HG03135 (cell line): ENCODE measurements around the gene NCBP3.
"Not testable (repeated sequence)": the region's sequence is repeated elsewhere in the genome, so short reads cannot be mapped to it uniquely, and the experiment has no call there.

Source experiments
- ATAC-seq: cut with Tn5 transposase; IDR thresholded peaks from one replicate; pipeline ENCODE4 v1.9.1; 2021; ENCODE audit warnings: mild to moderate bottlenecking, moderate library complexity; ENCODE audit not compliant: unreplicated experiment

Gene NCBP3

DNA sequence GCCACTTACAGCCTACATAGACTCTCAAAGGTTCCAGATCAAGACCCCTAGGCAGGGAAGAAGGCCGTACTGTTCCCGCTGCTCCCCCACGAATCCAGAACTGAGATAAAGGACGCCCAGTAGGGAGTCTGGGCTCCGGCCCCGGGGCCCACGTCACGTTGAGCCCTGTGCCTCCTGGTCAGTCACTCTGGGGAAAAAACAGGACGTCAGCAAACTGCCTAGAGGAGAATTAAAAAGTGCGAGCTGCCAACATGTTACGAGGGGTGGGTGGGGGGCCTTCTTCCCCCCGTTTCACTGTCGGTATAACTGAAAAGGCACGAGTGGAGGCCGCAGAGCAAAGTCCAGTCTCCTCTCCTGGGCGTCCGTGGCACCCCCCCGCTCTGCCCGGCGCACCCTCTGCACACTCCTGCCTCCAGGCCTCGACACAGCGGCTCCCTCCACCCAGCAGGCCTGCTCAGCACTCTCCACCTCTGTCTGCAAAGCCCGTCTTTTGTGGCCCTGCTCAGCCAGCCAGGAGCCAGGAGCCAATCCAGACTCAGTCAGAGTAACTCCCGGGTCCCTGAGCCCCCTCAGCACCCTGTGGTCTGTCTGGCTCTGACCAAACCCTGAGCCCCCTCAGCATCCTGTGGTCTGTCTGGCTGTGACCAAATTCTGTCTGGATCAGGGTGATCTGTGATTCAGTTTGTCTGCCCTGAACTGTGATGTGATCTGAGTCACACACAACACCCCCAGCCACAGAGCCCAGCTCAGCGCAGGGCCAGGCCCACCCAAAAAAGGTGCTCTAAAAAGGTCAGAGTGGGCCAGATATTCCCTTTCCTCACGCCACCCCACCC is 51.3 kb downstream of the NCBP3 start:
- no peak for ATAC-seq

DNA sequence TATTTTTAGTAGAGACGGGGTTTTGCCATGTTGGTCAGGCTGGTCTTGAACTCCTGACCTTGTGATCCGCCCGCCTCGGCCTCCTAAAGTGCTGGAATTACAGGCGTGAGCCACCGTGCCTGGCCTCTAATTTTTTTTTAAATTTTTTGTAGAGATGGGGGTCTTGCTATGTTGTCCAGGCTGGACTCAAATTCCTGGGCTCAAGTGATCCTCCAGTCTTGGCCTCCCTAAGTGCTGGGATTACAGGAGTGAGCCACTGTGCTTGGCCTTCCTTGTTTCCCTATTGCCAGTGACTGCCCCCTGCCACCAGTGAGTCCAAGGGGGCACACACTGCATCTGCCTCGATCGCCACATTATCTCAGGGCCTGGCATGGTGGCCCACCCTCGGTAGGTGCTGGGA is 51.9 kb downstream of the NCBP3 start:
- not testable (repeated sequence) for ATAC-seq

DNA sequence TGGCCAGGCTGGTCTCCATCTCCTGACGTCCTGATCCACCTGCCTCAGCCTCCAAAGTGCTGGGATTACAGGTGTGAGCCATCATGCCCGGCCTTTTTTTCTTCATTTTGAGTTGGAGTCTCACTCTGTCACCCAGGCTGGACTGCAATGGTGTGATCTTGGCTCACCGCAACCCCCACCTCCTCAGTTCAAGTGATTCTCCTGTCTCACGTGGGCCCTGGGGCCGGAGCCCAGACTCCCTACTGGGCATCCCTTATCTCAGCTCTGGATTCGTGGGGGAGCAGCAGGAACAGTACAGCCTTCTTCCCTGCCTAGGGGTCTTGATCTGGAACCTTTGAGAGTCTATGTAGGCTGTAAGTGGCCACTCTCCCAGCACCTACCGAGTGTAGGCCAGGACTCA is 52.8 kb downstream of the NCBP3 start:
- not testable (repeated sequence) for ATAC-seq

DNA sequence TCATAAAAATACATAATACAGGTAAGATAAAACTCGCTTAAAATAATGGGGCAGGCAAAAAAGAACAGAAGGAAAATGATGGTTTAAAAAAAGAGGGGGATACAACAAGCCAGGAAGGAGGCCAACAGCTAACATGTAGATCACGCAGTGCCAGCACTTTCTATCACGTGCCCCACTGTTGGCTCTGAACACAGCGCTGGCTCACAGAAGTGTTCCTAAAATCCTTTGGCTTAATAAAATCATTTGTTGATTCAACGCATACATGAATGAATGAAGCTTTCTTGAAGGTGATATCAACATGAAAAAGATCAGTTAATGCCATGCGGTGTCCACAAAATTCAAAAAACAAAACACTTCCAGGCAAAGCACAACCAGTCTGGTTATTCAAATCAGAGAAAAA is 53.6 kb downstream of the NCBP3 start:
- no peak for ATAC-seq

DNA sequence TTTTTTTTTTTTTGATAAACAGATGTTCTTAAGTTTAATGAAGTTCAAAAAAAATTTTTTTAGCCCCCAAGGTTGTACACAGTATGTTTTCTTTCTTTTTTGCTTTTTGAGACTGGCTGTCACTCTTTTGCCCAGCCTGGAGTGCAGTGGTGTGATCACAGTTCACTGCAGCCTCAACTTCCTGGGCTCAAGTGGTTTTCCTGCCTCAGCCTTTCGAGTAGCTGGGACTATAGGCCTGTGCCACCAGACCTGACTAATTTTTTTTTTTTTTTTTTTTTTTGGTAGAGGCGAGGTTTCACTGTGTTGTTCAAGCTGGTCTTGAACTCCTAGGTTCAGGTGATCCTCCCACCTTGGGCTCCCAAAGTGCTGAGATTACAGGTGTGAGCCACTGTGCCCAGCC is 57.8 kb downstream of the NCBP3 start:
- ATAC-seq: no peak

DNA sequence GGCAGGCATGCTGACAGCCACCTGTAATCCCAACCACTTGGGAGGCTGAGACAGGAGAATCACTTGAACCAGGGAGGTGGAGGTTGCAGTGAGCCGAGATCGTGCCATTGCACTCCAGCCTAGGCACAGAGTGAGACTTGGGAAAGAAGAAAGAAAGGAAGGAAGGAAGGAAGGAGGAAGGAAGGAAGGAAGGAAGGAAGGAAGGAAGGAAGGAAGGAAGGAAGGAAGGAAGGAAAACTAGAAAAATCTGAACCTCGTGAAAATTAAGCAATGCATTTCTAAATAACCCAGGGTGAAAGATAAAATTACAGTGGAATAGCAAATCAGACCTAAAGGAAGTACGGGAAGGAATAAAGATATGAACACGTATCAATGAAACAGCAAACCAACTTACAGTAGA is 60.7 kb downstream of the NCBP3 start:
- ATAC-seq: not testable (repeated sequence)

DNA sequence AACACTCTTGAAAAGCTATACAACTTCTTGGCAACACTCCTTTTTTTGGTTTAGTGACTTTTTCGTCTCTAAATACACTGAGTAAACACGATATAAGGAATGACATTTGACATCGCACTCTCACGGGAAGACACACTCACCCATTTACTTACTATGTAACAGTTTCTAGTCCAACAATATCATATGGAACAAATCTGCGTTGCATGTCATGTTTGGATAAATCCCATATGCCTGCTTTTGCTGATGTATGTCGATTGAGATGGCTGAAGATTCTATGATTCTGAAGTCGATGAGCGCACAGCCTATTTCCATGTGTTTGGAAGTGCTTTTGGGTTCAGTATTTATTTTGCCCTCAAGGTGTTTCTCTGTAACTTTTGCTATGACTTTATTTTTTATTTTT is 63.3 kb downstream of the NCBP3 start:
- no peak for ATAC-seq

DNA sequence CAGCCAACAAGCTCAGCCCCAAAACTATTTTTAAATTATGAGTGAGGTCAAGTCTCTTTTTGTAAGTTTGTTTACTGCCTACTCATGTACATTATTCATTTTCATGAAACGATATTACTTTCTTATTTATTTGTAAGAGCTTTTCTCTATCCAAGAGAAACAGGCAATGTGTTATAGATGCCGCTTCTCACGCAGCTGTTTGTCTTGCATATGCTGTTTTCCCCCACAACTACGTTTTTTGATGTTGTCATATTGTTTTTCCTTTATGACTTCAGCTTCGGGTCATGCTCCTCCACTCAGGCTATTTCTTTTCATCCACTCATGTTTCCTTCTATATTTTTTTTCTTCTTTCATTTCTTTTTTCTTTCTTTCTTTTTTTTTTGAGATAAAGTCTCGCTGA is 65.1 kb downstream of the NCBP3 start:
- ATAC-seq: no peak

DNA sequence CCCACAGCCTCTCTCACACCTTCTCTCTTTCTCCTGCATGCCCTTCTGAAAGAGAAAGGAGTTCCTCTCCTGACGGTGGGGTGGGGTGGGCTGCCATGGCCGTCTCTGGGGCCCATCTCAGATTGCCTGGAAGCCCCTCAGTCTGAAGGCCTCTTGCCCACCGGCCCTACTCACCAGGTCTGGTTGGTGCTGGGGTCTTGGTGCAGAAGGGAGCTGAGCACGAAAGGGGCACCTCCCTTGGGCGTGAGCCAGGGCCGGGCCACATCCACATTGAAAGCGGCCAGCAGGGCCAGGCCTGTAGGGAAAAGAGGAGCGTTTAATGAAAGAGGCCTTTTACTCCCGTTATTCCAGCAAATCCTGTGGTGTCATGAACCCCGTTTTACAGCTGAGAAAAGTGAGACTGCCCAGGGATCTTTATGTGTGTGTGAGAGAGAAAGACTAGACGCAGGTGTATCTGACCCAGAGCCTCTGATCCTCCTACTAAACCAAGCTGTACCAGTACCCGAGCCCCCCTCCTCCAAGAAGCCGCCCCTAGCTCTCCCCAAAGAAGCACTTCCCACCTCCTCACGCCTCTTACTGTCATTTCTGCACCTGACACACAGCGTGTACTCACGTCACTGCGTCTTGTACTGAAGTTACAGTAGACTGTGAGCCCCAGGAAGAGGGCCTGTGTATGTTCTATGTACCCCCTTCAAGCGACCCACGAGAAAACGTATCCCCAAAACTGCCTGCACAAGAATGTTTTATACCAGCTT is 68.5 kb downstream of the NCBP3 start:
- ATAC-seq: no peak

DNA sequence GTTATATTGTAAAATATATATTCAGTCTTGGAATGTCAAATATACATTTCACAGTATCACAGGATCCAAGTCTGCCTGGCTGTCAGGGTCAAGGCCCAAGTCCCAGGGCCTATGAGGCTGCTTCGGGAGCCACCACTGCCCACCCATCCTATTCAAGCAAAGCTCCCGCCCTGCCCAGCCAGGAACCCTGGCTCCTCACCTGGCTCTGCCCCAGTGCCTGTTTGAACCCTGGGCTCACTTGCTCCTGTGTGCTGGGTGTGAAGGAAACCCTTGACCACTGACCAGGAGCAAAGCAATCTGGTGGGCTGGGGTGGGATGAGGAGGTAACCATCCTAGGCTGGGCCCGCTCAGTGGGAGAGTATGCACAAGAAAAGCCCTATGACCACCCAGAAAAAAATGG is 72.1 kb downstream of the NCBP3 start:
- no peak for ATAC-seq

DNA sequence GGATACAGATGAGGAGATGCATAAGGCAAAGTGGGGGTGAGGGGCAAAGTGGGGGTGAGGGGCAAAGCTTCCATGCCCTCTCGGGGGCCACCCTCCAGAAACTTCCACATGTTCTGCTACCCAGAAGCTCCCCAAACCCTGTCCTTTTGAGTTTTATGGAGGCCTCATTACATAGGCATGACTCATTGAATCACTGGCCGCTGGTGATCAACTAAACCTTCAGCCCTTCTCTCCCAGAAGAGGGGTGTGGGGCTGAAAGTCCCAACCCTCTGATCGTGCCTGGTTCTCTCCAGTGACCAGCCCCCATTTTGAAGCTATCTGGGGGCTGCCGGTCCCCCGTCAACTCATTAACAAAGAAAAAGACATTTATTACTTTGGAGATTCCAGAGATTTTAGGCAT is 72.5 kb downstream of the NCBP3 start:
- ATAC-seq: no peak

DNA sequence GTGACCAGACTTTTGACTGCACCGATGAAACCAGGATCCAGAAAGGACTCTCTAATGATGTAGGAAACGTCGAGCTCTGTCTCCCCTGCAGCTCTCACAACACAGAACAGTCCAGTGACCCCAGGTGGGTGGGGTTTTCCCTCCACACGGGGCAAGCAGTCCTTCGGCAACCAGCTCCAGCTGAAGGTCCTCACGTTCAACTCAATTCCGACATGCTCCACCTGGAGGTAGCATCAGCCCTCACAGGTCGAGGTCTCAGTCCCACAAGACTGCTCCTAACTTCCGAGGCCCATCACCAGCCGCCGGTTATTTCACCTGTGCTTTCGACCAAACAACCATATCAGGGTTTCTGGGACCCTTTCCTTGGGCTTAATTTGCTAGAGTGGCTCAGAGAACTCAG is 73.3 kb downstream of the NCBP3 start:
- no peak for ATAC-seq

DNA sequence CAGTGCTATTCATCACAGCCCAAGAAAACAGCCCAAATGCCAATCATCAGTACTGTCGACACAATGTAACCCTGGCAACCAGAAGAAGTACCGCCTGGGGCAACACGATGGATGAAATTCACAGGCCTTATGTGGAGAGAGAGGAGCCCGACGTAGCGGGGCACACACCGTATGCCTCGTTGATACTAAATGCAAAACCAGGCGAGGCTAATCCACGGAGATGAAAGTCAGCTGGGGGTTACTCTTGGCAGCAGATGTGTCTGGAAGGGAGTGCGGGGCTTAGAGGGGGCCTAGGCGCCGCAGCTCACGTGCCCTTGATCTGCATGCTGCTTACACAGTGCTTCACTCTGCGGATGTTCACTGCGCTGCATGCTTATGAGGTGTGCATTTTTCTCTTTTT is 74.9 kb downstream of the NCBP3 start:
- ATAC-seq: no peak

DNA sequence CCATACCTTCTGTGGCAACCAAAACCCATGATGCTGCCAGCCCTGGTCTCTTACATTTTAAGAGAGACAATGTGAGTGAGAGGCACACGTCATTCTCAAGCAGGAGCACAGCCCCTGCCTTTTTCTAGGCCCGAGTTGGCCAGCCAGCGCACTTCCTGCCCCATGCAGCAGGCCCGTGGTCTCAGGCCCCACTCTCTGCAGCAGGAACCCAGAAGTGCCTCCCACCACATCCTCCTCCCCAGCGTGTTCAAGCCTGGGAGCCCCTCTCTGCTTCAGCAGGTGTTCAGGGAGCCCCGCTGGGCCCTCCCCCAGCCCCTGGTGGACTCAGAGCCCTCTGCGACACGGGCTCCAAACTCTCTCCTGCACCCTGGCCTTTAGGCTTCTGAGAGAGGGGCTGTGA is 75.6 kb downstream of the NCBP3 start:
- no peak for ATAC-seq

DNA sequence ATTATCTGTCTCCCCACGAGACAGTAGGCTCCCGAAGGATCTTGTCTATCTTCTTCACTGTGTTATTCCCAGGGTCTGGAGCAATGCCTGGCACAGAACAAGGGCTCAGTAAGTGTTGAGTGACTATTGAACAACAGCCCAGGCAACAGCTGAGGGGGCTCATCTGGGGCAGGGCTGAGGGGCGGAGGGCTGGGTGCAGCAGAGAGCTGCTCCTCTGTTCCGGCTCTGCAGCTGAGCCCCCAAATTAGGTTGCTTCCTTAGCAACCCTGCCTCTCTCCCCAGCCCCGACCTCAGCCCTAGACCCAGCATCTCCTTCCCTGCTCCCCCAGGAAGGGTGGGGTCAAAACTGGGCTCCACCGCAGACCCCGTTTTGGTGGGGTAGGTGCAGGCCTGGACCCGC is 77.3 kb downstream of the NCBP3 start:
- no peak for ATAC-seq

DNA sequence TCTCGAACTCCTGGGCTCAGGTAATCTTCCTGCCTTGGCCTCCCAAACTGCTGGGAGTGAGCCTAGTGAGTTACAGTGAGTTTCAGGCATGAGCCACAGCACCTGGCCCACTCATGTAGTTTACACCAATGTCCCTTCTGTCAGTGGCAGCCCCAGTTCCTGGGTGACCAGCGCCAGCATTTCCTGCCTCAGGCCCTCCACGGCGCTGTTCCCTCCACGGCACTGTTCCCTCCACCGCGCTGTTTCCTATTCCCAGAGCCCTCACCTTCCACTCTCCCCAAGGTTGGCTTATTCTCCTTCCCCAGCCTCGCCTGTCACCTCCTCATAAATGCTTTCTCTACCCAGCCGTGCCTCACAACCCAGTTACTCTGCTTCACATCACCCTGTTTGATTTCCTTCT is 77.7 kb downstream of the NCBP3 start:
- no peak for ATAC-seq

DNA sequence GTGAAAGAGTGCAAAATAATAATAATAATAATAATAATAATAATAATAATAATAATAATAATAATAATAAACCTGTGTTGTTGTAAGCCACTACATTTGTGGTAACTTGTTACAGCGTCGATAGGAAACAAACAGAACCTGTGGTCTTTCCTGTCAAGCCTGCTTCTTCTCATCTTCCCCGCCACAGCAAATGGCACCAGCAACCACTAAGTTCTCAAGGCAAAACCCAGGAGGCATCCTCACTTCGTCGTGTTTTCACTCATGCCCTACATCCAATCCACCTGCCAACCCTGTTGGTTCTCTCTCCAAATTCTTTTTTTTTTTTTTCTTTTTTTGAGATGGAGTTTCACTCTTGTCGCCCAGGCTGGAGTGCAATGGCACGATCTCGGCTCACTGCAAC is 79.3 kb downstream of the NCBP3 start:
- ATAC-seq: no peak

DNA sequence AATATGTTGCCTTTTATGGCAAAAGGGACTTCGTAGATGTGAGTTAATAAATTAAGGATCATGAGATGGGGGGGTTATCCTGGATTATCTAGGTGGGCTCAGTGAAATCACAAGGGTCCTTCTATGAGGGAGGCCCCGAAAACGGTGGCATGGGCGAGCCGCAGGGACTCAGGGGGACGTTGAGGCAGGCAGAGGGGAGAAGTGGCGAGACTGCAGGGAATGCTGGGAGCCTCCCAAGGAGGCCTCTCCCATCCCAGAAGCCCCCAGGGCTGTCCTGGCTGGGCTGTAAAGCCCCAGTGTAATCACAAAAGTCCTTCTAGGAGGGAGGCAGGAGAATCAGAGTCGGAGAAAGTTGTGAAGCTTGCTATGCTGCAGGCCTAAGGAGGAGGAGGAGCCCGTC is 80.1 kb downstream of the NCBP3 start:
- no peak for ATAC-seq

DNA sequence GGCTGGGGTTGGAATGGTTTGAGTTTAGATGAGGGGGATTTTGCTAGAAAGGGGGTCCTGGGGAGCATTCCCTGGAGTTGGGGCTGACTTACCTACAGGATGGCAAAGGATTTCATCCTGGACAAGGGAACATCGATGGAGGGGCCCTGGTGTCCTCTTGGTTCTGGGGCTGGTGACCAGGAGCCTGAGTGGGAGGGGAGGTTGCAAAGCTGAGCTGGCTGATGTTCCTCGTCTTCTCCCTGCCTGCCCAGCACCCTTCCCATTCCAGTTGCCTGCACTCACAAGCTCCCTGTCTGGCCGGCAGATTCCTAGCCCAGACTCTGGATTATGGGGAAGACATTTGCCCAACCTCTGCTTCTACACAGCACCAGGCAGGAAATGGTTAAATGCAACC is 82.3 kb downstream of the NCBP3 start:
- no peak for ATAC-seq

DNA sequence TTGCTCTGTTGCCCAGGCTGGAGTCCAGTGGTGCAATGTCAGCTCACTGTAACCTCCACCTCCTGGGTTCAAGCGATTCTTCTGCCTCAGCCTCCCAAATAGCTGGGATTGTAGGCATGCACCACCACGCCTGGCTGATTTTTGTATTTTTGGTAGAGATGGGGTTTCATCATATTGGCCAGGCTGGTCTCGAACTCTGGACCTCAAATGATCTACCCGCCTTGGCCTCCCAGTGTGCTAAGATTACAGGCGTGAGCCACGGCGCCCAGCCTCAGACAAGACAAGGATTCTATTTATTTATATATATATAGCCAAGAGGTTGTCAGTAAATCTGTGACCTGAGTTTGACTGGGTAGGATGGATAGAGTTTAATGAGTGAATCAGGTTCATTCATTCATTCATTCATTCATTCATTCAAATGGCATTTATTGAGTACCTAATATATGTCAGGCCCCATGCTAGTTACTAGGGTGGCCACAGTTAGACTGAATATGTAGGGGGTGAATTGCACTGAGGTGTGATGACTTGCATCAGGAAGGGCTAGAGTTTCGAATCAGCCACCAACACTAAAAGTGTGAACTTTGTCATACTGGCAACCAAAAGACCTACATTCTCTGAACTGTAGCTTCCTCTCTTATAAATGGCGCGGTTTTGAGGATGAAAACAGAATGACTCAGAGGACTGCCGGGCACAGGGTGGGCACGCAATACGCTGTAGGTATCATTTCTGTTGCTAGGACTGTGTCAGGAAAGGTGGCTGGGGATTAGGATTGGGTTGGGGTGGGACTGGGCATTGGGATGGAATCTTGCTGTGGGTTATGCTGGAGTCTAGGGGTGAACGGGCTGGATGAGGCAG is 82.9 kb downstream of the NCBP3 start:
- no peak for ATAC-seq

DNA sequence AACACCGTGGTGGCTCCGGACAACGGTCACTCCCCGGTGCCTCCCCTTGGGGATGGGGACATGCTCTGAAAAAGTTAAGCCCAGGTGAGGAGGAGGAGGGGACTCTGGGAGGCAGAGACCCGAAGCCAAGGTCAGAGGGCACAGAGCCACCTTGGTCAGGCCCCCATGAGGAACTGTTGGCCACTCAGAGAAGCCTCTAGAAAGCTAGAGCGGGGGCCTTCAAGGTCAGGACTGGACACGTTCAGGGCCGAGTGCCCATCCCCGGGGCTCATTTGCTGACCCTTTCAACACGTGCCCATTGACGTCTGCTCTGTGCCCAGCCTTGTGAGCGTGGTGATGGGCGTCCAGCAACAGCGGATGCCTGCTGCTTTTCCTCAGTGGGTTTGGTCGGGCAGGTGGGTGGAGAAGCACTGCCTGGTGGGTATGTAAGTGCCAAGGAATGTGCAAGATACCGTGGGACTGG is 84.1 kb downstream of the NCBP3 start:
- ATAC-seq: no peak
